Prostate gland (tissue), 2 donors: Measurements from ENCODE around the gene MIEF2. TPM values are rescaled to one million over a fixed set of nuclear protein-coding genes. Genes with fewer than 3 reads are reported as not detected.
A peak's percentile ranks its signal among the peaks of the same experiment; 100 is the strongest.

Experiments used
- DNase-seq: peaks from one replicate; pipeline ENCODE4 v3.0.0-alpha.2; 2019; ENCODE audit warnings: low spot score
- H3K27ac ChIP-seq, 2 donors: fragments of 200-600 bp; sonication (generic); 2 replicates each; pipeline ENCODE4 v1.5.1; 2017 to 2019
- H3K27me3 ChIP-seq: fragments of 200-600 bp; sonication (generic); replicated peaks from 2 replicates; pipeline ENCODE4 v1.5.1; 2019; ENCODE audit not compliant: insufficient read depth
- H3K36me3 ChIP-seq, 2 donors: fragments of 200-600 bp; sonication (generic); 1 replicate in 1 of 2; 2 replicates in 1 of 2; pipeline versions ENCODE4 v1.5.1 to v1.8.1; 2017 to 2019
- H3K4me1 ChIP-seq: fragments of 200-600 bp; sonication (generic); replicated peaks from 2 replicates; pipeline ENCODE4 v1.5.1; 2019
- H3K4me3 ChIP-seq, 2 donors: fragments of 200-600 bp; sonication (generic); 2 replicates each; pipeline ENCODE4 v1.5.1; 2017 to 2019
- H3K9me3 ChIP-seq: fragments of 200-600 bp; sonication (generic); 2 replicates; pipeline ENCODE4 v1.5.1; 2017
- POLR2A ChIP-seq: fragments of 450-650 bp; IDR thresholded peaks from one replicate; pipeline ENCODE4 v1.6.1; 2016; ENCODE audit warnings: antibody characterized with exemption, mild to moderate bottlenecking
- POLR2AphosphoS5 ChIP-seq: sonication (generic); formaldehyde crosslinking; IDR thresholded peaks from one replicate; pipeline ENCODE4 v1.6.1; 2017; ENCODE audit warnings: antibody characterized with exemption
- WGBS: methylation state at CpG from one replicate; pipeline ENCODE4 v1.1.5; 2018; 5-methylcytosine and 5-hydroxymethylcytosine counted together
- intact Hi-C: fragments of 100-400 bp; cut with DNase I; formaldehyde crosslinking; loops from one replicate; pipeline ENCODE4 v1.14.2; 2022
- total RNA-seq, 2 donors: library from RNA; depleted of rRNA; stranded (reverse); fragments of >200 nt; gene quantifications; one replicate each; pipeline ENCODE4 v1.1.0, GENCODE V29; 2016
- TF ChIP-seq, protein P1 (sequence below), 4 experiments: fragments of 200-600 bp in 2 of 4; fragments of 450-650 bp in 2 of 4; sonication (generic) in 2 of 4; IDR thresholded peaks; 1 replicate in 3 of 4; 2 replicates in 1 of 4; pipeline ENCODE4 v1.5.1; 2016 to 2019; ENCODE audit warnings: antibody characterized with exemption in 4 of 4, mild to moderate bottlenecking in 2 of 4, moderate library complexity in 2 of 4

MIEF2 gene
- total RNA-seq, 2 donors from 2014 or later: 22.3 to 28.7 TPM

DNA sequence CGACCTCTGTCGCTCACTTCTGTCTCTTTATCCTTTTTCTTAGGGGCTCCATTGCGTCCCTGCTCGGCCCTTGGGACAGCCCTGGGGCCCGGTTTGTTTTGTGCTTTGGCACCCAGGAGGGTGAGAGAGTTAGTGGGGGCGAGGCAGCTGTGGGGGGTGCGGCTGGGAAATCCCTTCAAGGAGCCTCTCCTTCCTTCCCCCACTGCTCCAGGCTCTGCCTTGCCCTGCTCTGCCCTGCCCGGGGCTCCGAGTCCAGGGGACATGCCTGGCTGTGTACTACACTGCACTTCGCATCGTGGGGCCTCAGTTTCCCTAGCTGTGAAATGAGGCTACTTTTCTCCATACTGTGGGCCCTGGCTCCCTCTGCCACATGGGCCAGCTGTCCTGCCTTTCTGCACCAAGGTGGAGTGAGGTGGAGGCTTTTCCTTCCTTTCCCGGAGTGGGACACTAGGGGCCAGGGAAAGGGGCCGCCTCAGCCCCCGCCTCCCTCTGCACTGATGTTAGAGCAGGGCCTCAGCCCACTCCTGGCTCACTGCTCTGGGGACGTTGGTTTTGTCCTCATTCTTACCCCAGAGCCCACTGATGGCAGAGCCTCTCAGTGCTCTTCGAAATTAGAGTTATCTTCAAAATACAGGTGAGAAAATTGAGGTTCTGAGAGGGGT, 34.0 kb upstream of the MIEF2 start:
- H3K27ac ChIP-seq: no peak overlapping the region
- intact Hi-C loops: no loop called here

DNA sequence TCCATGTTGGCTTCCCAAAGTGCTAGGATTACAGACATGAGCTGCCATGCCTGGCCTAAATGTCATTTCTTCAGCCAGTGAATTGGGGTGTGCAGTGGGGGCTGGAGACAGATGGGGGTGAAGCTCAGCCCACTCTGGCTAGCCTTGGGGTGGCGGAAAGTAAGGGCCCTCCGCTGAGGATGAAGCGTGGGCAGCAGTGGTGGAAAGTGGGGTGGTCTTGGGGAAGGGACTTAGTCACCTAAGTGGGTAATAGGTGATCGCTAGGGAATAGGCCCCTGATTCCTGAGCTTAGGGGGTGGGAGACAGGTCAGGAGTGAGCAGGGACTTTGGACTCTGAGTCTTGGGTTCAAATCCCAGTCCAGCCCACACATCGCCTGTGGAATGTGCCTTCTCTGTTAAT, 32.8 kb upstream of the MIEF2 start:
- H3K36me3 ChIP-seq: no peaks in the 10 kb centered on the region
- WGBS: 93% methylated on average over 5 of the region's 5 CpGs
- H3K9me3 ChIP-seq: no peaks in the 10 kb centered on the region
- no peak overlapping the region for H3K27ac ChIP-seq
- TF ChIP-seq, protein P1, sequence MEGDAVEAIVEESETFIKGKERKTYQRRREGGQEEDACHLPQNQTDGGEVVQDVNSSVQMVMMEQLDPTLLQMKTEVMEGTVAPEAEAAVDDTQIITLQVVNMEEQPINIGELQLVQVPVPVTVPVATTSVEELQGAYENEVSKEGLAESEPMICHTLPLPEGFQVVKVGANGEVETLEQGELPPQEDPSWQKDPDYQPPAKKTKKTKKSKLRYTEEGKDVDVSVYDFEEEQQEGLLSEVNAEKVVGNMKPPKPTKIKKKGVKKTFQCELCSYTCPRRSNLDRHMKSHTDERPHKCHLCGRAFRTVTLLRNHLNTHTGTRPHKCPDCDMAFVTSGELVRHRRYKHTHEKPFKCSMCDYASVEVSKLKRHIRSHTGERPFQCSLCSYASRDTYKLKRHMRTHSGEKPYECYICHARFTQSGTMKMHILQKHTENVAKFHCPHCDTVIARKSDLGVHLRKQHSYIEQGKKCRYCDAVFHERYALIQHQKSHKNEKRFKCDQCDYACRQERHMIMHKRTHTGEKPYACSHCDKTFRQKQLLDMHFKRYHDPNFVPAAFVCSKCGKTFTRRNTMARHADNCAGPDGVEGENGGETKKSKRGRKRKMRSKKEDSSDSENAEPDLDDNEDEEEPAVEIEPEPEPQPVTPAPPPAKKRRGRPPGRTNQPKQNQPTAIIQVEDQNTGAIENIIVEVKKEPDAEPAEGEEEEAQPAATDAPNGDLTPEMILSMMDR (IDR thresholded peaks at IDR 0.05): no peak
- TF ChIP-seq POLR2AphosphoS5 (no peak), POLR2A (no peak)
- no peak for DNase-seq
- H3K27me3 ChIP-seq: no peaks in the 10 kb centered on the region
- intact Hi-C loops: no loop called here
- H3K4me1 ChIP-seq: no peaks in the 10 kb centered on the region
- no peak overlapping the region for H3K4me3 ChIP-seq

More for the DNA sequence above, 34.0 kb upstream of the MIEF2 start:
- WGBS: 16% methylated on average over 16 of the region's 16 CpGs
- no peaks in the 10 kb centered on the region for H3K4me1 ChIP-seq
- H3K4me3 ChIP-seq: peak overlapping the region; percentile 53 to 57
- TF ChIP-seq, protein P1 (IDR thresholded peaks at IDR 0.05): no peak
- TF ChIP-seq POLR2AphosphoS5 (no peak), POLR2A (no peak)
- H3K36me3 ChIP-seq: no peaks in the 10 kb centered on the region
- H3K9me3 ChIP-seq: no peaks in the 10 kb centered on the region
- H3K27me3 ChIP-seq: no peaks in the 10 kb centered on the region
- DNase-seq: no peak

DNA sequence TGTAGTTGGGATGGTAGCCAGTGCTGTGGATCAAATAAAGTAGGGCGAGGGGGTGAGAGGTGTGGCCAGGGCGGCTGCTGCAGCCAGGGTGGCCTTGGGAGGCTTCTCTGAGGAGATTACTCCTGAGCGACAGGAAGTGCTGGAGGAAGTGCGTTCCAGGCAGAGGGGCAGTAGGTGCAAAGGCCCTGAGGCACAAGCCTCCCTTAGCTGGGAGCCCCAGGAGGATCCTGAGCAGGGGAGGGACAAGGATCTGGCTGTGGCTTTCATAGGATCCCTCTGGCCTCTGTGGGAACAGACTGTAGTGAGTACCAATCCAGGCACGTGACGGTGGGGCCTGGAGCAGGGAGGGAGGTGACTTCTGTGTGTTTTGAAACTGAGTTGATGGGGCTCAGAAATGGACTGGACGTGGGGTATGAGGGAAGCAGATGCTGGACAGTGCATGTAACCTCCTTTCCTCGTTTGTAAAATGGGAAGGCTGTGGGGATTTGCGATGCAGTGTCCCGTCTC, 32.2 kb upstream of the MIEF2 start:
- intact Hi-C loops: no loop called here
- 88% methylated on average over 10 of the region's 10 CpGs for WGBS
- DNase-seq: no peak
- Histone ChIP-seq H3K4me3 (no peak overlapping the region), H3K27ac (no peak overlapping the region), H3K4me1 (no peaks in the 10 kb centered on the region), H3K27me3 (no peaks in the 10 kb centered on the region), H3K9me3 (no peaks in the 10 kb centered on the region), H3K36me3 (no peaks in the 10 kb centered on the region)
- TF ChIP-seq, protein P1 (IDR thresholded peaks at IDR 0.05): no peak
- TF ChIP-seq POLR2AphosphoS5 (no peak), POLR2A (no peak)

DNA sequence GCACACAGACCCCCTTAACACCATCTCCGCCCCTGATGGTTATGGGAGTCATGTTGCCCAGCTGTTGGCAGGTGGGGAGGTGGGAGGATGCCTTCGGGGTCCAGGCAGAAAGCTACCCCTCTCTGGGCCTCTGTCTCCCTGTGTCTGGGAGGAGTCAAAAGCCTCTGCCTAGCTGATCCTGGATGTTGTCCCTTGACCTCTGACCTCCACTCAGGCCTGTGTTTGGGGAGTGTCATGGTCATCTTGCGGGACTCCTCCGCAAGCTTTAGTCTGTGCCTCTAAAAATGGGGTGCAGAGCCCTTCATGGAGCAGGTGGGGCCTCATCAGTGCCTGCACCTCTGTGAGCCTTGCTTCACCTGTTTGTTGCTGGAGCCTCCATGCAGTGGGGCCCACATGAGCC, 31.2 kb upstream of the MIEF2 start:
- Histone ChIP-seq H3K4me1 (no peaks in the 10 kb centered on the region), H3K9me3 (no peaks in the 10 kb centered on the region), H3K27ac (no peak overlapping the region), H3K36me3 (no peaks in the 10 kb centered on the region), H3K27me3 (no peaks in the 10 kb centered on the region), H3K4me3 (no peak overlapping the region)
- TF ChIP-seq POLR2A (no peak), POLR2AphosphoS5 (no peak)
- TF ChIP-seq, protein P1 (IDR thresholded peaks at IDR 0.05): no peak
- intact Hi-C loops: no loop called here
- DNase-seq: no peak
- 80% methylated on average over 4 of the region's 4 CpGs for WGBS

DNA sequence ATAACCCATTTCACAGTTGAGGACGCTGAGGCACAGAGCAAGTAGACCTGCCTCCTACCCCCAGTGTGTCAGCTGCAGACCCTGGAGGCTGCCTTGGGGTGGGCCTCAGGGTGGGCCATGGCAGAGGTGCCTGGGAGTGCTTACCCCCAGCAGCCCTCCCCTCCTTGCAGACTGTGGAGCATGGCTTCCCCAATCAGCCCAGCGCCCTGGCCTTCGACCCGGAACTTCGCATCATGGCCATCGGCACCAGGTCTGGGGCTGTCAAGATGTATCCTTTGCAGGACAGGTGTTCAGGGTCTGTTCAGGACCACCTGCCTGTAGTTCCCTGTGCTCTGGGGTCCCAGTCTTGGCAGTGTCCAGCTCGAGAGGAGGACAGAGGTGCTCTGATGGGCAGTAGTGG, 30.7 kb upstream of the MIEF2 start:
- TF ChIP-seq POLR2A: no peak
- TF ChIP-seq, protein P1 (IDR thresholded peaks at IDR 0.05): no peak
- no peak for TF ChIP-seq POLR2AphosphoS5
- Histone ChIP-seq H3K27me3 (no peaks in the 10 kb centered on the region), H3K36me3 (no peaks in the 10 kb centered on the region), H3K4me1 (no peaks in the 10 kb centered on the region), H3K9me3 (no peaks in the 10 kb centered on the region), H3K4me3 (no peak overlapping the region), H3K27ac (no peak overlapping the region)
- no peak for DNase-seq
- WGBS: 88% methylated on average over 6 of the region's 7 CpGs
- intact Hi-C loops: no loop called here
